ENCODE data around the gene IFT80. TPM values are rescaled to one million over a fixed set of nuclear protein-coding genes. Genes with fewer than 3 reads are reported as not detected.

The IFT80 gene
- total and polyA plus RNA-seq, 2 of the 4 experiments (the other 2 are of a cell fraction) = 15.2 to 16.8 TPM

- H2AK9ac ChIP-seq (replicated peaks; ENCODE audit: low read depth, low read length, poor library complexity) = no peak overlapping the region
- no CpG with 5 or more reads among the region's 1 CpG for WGBS, 2 experiments (ENCODE audit: extremely low coverage in 2 of 2, insufficient read length in 1 of 2)
- no peak overlapping the region for H3K56ac ChIP-seq (ENCODE audit: extremely low read depth, insufficient read depth, low read length)
- H3K23ac ChIP-seq (ENCODE audit: low read depth, low read length) = no peak overlapping the region
- ChIA-PET CTCF (interaction anchor here (0.6 kb wide), 1 partner anchor 40 kb away, joined by 9 read pairs; no protein-coding TSS in a partner anchor), POLR2A (ENCODE audit: unreplicated experiment) (no interaction called here)
- no peak overlapping the region for H3K27ac ChIP-seq (ENCODE audit: insufficient read depth, low read length)
- DNase-seq (no peak), ATAC-seq (ENCODE audit: low read depth) (no peak)
- BruUV-seq (replicated peaks) = no TSS peak
- no peaks in the 10 kb centered on the region for H3K36me3 ChIP-seq (ENCODE audit: control insufficient read depth, insufficient read depth, low read length)
- H3K9me3 ChIP-seq (ENCODE audit: control insufficient read depth, insufficient read depth, low read length) = no peaks in the 10 kb centered on the region
- no peak overlapping the region for H4K5ac ChIP-seq (ENCODE audit: low read depth, low read length)
- no peak overlapping the region for H3K18ac ChIP-seq (ENCODE audit: low read depth, low read length)
- H2BK5ac ChIP-seq (ENCODE audit: low read depth, low read length, poor library complexity, severe bottlenecking) = no peak overlapping the region
- H4K8ac ChIP-seq (ENCODE audit: low read depth in 2 of 2, low read length in 2 of 2) = no peak overlapping the region
- H4K20me1 ChIP-seq (ENCODE audit: insufficient read depth, low read length) = no peaks in the 10 kb centered on the region
- TF ChIP-seq BHLHE40 (IDR thresholded peaks at IDR 0.05; ENCODE audit: low read depth, low read length) (no peak), POLR2A (IDR thresholded peaks at IDR 0.05; ENCODE audit: low read depth, low read length) (no peak), MAZ (IDR thresholded peaks at IDR 0.05; ENCODE audit: borderline replicate concordance, low read depth, low read length) (no peak), ELK1 (IDR thresholded peaks at IDR 0.05; ENCODE audit: borderline replicate concordance, low read depth, low read length) (no peak), SMC3 (IDR thresholded peaks at IDR 0.05; ENCODE audit: low read depth, low read length) (no peak), RCOR1 (IDR thresholded peaks at IDR 0.05; ENCODE audit: insufficient replicate concordance, low read length) (no peak), RAD21 (IDR thresholded peaks at IDR 0.05; ENCODE audit: low read length) (no peak), CTCF (conservative IDR thresholded peaks at IDR 0.05; ENCODE audit: low read depth, low read length) (no peak), USF2 (IDR thresholded peaks at IDR 0.05; ENCODE audit: low read depth, low read length) (no peak), FOS (IDR thresholded peaks at IDR 0.05; ENCODE audit: low read depth, low read length) (no peak), MXI1 (IDR thresholded peaks at IDR 0.05; ENCODE audit: borderline replicate concordance, low read depth, low read length) (no peak), MAFK (IDR thresholded peaks at IDR 0.05; ENCODE audit: low read depth, low read length) (no peak), CEBPB (IDR thresholded peaks at IDR 0.05; ENCODE audit: low read depth, low read length) (no peak), RFX5 (IDR thresholded peaks at IDR 0.05; ENCODE audit: low read depth, low read length) (no peak)
- H2AFZ ChIP-seq (replicated peaks; ENCODE audit: low read length, poor library complexity) = no peak overlapping the region
- H3K9me1 ChIP-seq (ENCODE audit: insufficient read depth, low read length) = no peaks in the 10 kb centered on the region; the same call in 1 of the 2 replicates
- no peak overlapping the region for H2AK5ac ChIP-seq (ENCODE audit: low read depth, low read length)
- dilution Hi-C loops (cut with HindIII; ENCODE audit: low sequenced_read_pairs, unreplicated experiment) = no loop called here
- H3K4me1 ChIP-seq (ENCODE audit: control insufficient read depth, insufficient read depth, low read length) = no peaks in the 10 kb centered on the region
- in situ Hi-C loops (cut with MboI; ENCODE audit: low sequenced_read_pairs) = no loop called here
- H3K79me1 ChIP-seq (ENCODE audit: low read depth in 1 of 2, low read length in 2 of 2) = no peaks in the 10 kb centered on the region
- H4K91ac ChIP-seq (ENCODE audit: insufficient read depth, low read depth, low read length) = no peak overlapping the region
- no peak overlapping the region for H2BK15ac ChIP-seq (ENCODE audit: low read depth, low read length)
- H2BK120ac ChIP-seq (ENCODE audit: low read depth, low read length) = no peak overlapping the region
- H2BK20ac ChIP-seq (ENCODE audit: low read depth, low read length) = no peak overlapping the region
- no peak overlapping the region for H3K9ac ChIP-seq (ENCODE audit: low read depth, low read length)
- no peak overlapping the region for H3K4me2 ChIP-seq (ENCODE audit: low read depth, low read length)
- no peaks in the 10 kb centered on the region for H3K27me3 ChIP-seq (ENCODE audit: control insufficient read depth, insufficient read depth, low read length)
- H3K4ac ChIP-seq (ENCODE audit: low read depth, low read length) = no peak overlapping the region
- H3K14ac ChIP-seq (replicated peaks; ENCODE audit: low read depth, low read length) = no peak overlapping the region
- intact Hi-C loops (cut with micrococcal nuclease) = no loop called here
- no peak overlapping the region for H3K4me3 ChIP-seq (ENCODE audit: insufficient read depth, low read depth, low read length)
Measured at GRCh38 chr3:160330109-160330508, 68.9 kb downstream of the IFT80 start.
